ENCODE results near the gene PTPN14. TPM values are rescaled to one million over a fixed set of nuclear protein-coding genes. Genes with fewer than 3 reads are reported as not detected.
A peak's percentile ranks its signal among the peaks of the same experiment; 100 is the strongest.
"Not testable (repeated sequence)": the region's sequence is repeated elsewhere in the genome, so short reads cannot be mapped to it uniquely, and the experiment has no call there.

Gene PTPN14
- total RNA-seq: 100 to 1,000 TPM in 1 of 4 donors, 10 to 100 TPM in 3; 59.4 to 118 (median 66.1) TPM

GRCh38 chr1:214551436-214552173 is at the start of gene PTPN14:
Gene PTPN14 (minus strand): TSS chr1:214551602. CDS start chr1:214464803, 86,799 bp downstream.
- peak within 1 kb of the TSS; percentile 74 for H3K4me3 ChIP-seq (ENCODE audit: low read depth, poor library complexity, severe bottlenecking)
- WGBS, 2 donors: 0% methylated on average over 60 to 64 of the region's 67 CpGs
- peak; percentile 76 to 95 for DNase-seq (ENCODE audit: low spot score in 2 of 2)
- no peak for TF ChIP-seq CTCF (IDR thresholded peaks at IDR 0.05)
- no peak for TF ChIP-seq POLR2A (IDR thresholded peaks at IDR 0.05)
- intact Hi-C loops (cut with DNase I; ENCODE audit: low total_unique reads): no loop called here

GRCh38 chr1:214593158-214593557 is 41.8 kb upstream of the PTPN14 start:
- no peak for DNase-seq (ENCODE audit: low spot score in 2 of 2)
- H3K4me3 ChIP-seq (ENCODE audit: low read depth, poor library complexity, severe bottlenecking): no peak overlapping the region
- TF ChIP-seq POLR2A (IDR thresholded peaks at IDR 0.05): no peak
- no peak for TF ChIP-seq CTCF (IDR thresholded peaks at IDR 0.05)
- intact Hi-C loops (cut with DNase I; ENCODE audit: low total_unique reads): no loop called here

- intact Hi-C loops (cut with DNase I; ENCODE audit: low total_unique reads); DNase-seq (ENCODE audit: low spot score in 2 of 2); H3K4me3 ChIP-seq (ENCODE audit: low read depth, poor library complexity, severe bottlenecking): not testable (repeated sequence)
- 81 to 87% methylated on average over 8 of the region's 8 CpGs for WGBS, 2 donors
These were observed 40.5 kb upstream of the PTPN14 start for GRCh38 chr1:214591918-214592317.

- WGBS, 2 donors: 90 to 91% methylated on average over 5 of the region's 5 CpGs
- no peak for DNase-seq (ENCODE audit: low spot score in 2 of 2)
These were observed 39.3 kb upstream of the PTPN14 start for GRCh38 chr1:214590696-214591095.

GRCh38 chr1:214588963-214589597 is 37.7 kb upstream of the PTPN14 start:
- WGBS, 2 donors: 86 to 89% methylated on average over 4 of the region's 4 CpGs
- DNase-seq (ENCODE audit: low spot score in 2 of 2): no peak
- H3K4me3 ChIP-seq (ENCODE audit: low read depth, poor library complexity, severe bottlenecking): no peak overlapping the region
- no peak for TF ChIP-seq CTCF (IDR thresholded peaks at IDR 0.05)
- no peak for TF ChIP-seq POLR2A (IDR thresholded peaks at IDR 0.05)
- intact Hi-C loops (cut with DNase I; ENCODE audit: low total_unique reads): no loop called here

More at GRCh38 chr1:214590696-214591095, 39.3 kb upstream of the PTPN14 start:
- TF ChIP-seq CTCF (IDR thresholded peaks at IDR 0.05): no peak
- no peak for TF ChIP-seq POLR2A (IDR thresholded peaks at IDR 0.05)
- intact Hi-C loops (cut with DNase I; ENCODE audit: low total_unique reads): no loop called here
- H3K4me3 ChIP-seq (ENCODE audit: low read depth, poor library complexity, severe bottlenecking): no peak overlapping the region

- 76 to 78% methylated on average over 5 of the region's 5 CpGs for WGBS, 2 donors
- intact Hi-C loops (cut with DNase I; ENCODE audit: low total_unique reads): loop anchor here (2.0 kb wide), 1 partner anchor 252 kb away; no protein-coding TSS in a partner anchor
These were observed 35.8 kb upstream of the PTPN14 start for GRCh38 chr1:214587165-214587564.

More at GRCh38 chr1:214587165-214587564, 35.8 kb upstream of the PTPN14 start:
- TF ChIP-seq POLR2A (IDR thresholded peaks at IDR 0.05): no peak
- TF ChIP-seq CTCF (IDR thresholded peaks at IDR 0.05): no peak
- DNase-seq (ENCODE audit: low spot score in 2 of 2): no peak
- no peak overlapping the region for H3K4me3 ChIP-seq (ENCODE audit: low read depth, poor library complexity, severe bottlenecking)

Measured in lower leg skin (tissue), 4 donors.